ENCODE measurements around the gene MTG1. TPM values are rescaled to one million over a fixed set of nuclear protein-coding genes. Genes with fewer than 3 reads are reported as not detected.

The MTG1 gene
- 10 to 100 TPM; 24.6 to 32.8 (median 27.1) TPM for total RNA-seq

GRCh38 chr10:133394064-133394663 is at the start of gene MTG1:
Gene MTG1 (plus strand): TSS chr10:133394157. CDS start chr10:133394221, 64 bp downstream.
- intact Hi-C loops (cut with DNase I), result no loop called here
- TF ChIP-seq CTCF (IDR thresholded peaks at IDR 0.05) (peak in 4 of 6 experiments; percentile 20 to 59 (median 36)), POLR2A (IDR thresholded peaks at IDR 0.05) (peak in 3 of 4 donors; percentile 44 to 76 (median 67))
- H3K9me3 ChIP-seq, result no peaks in the 10 kb centered on the region
- H3K4me3 ChIP-seq, result peak within 1 kb of the TSS; percentile 62 to 84 (median 82)
- H3K27ac ChIP-seq, result peak within 1 kb of the TSS; percentile 88 to 92 (median 89)
- 0 to 2% methylated on average over 3 to 12 of the region's 69 CpGs for WGBS, 2 donors
- no peak for DNase-seq
- H3K4me1 ChIP-seq, result peaks cover 4 to 34% (median 12%) of the 10 kb centered on the region in 3 donors
- no peaks in the 10 kb centered on the region for H3K27me3 ChIP-seq
- peaks cover 0 to 59% (median 10%) of the 10 kb centered on the region in 3 donors for H3K36me3 ChIP-seq

GRCh38 chr10:133344236-133344635 is 49.7 kb upstream of the MTG1 start:
- Histone ChIP-seq H3K27ac (no peak overlapping the region), H3K9me3 (no peaks in the 10 kb centered on the region)

GRCh38 chr10:133346413-133346812 is 47.5 kb upstream of the MTG1 start:
- 41% methylated on average over 11 of the region's 11 CpGs for WGBS, 2 donors
- Histone ChIP-seq H3K9me3 (no peaks in the 10 kb centered on the region), H3K36me3 (no peaks in the 10 kb centered on the region), H3K27ac (no peak overlapping the region), H3K27me3 (peaks cover 0 to 94% (median 0%) of the 10 kb centered on the region in 4 donors), H3K4me3 (no peak overlapping the region), H3K4me1 (peaks cover 0 to 7% (median 0%) of the 10 kb centered on the region in 3 donors)
- intact Hi-C loops (cut with DNase I), result no loop called here
- no peak for DNase-seq
- no peak for TF ChIP-seq POLR2A (IDR thresholded peaks at IDR 0.05)
- no peak for TF ChIP-seq CTCF (IDR thresholded peaks at IDR 0.05)

More at GRCh38 chr10:133344236-133344635, 49.7 kb upstream of the MTG1 start:
- no peaks in the 10 kb centered on the region for H3K36me3 ChIP-seq
- 49 to 64% methylated on average over 5 of the region's 5 CpGs for WGBS, 2 donors
- H3K4me1 ChIP-seq, result peaks cover 0 to 7% (median 0%) of the 10 kb centered on the region in 3 donors
- TF ChIP-seq CTCF (IDR thresholded peaks at IDR 0.05) (no peak), POLR2A (IDR thresholded peaks at IDR 0.05) (no peak)
- DNase-seq, result no peak
- H3K4me3 ChIP-seq, result no peak overlapping the region
- H3K27me3 ChIP-seq, result peaks cover 0 to 96% (median 0%) of the 10 kb centered on the region in 4 donors
- intact Hi-C loops (cut with DNase I), result no loop called here

- peaks cover 0 to 84% (median 0%) of the 10 kb centered on the region in 4 donors for H3K27me3 ChIP-seq
- DNase-seq, result no peak
- H3K9me3 ChIP-seq, result no peaks in the 10 kb centered on the region
- no peak for TF ChIP-seq CTCF (IDR thresholded peaks at IDR 0.05)
- no peak for TF ChIP-seq POLR2A (IDR thresholded peaks at IDR 0.05)
- WGBS, 2 donors, result 27 to 32% methylated on average over 3 to 8 of the region's 16 CpGs
- H3K36me3 ChIP-seq, result no peaks in the 10 kb centered on the region
- intact Hi-C loops (cut with DNase I), result no loop called here
- no peak overlapping the region for H3K27ac ChIP-seq
- no peak overlapping the region for H3K4me3 ChIP-seq
- peaks cover 0 to 7% (median 0%) of the 10 kb centered on the region in 3 donors for H3K4me1 ChIP-seq
These were observed 46.0 kb upstream of the MTG1 start for GRCh38 chr10:133347710-133348517.

- no peak overlapping the region for H3K4me3 ChIP-seq
- intact Hi-C loops (cut with DNase I), result no loop called here
- DNase-seq, result no peak
- no peaks in the 10 kb centered on the region for H3K9me3 ChIP-seq
- 74% methylated on average over 7 to 8 of the region's 8 CpGs for WGBS, 2 donors
- no peak for TF ChIP-seq POLR2A (IDR thresholded peaks at IDR 0.05)
- H3K27me3 ChIP-seq, result peaks cover 0 to 73% (median 0%) of the 10 kb centered on the region in 4 donors
- H3K27ac ChIP-seq, result no peak overlapping the region
- no peaks in the 10 kb centered on the region for H3K36me3 ChIP-seq
- peaks cover 0 to 7% (median 0%) of the 10 kb centered on the region in 3 donors for H3K4me1 ChIP-seq
These were observed 44.8 kb upstream of the MTG1 start for GRCh38 chr10:133349160-133349568.

Data from esophagus squamous epithelium (tissue), 5 donors.